Endothelial cell of umbilical vein (primary cell): ENCODE results near the gene TRIM7. TPM values are rescaled to one million over a fixed set of nuclear protein-coding genes. Genes with fewer than 3 reads are reported as not detected.

Experiments
- BruUV-seq: library from RNA; stranded (reverse); fragments of 400-500 nt; replicated peaks from 2 replicates; lab custom pipeline; 2021; lab: Mats Ljungman, UMichigan
- CTCF ChIA-PET: fragments of 300-600, 350-600 bp; sonication (Branson Sonifier 250); formaldehyde crosslinking; loops from one replicate; lab custom pipeline; 2021; ENCODE audit warnings: antibody characterized with exemption, inconsistent platforms; lab: Charles Lee
- POLR2A ChIA-PET: fragments of 300-600, 350-600 bp; sonication (Branson Sonifier 250); formaldehyde crosslinking; loops from one replicate; lab custom pipeline; 2021; ENCODE audit warnings: antibody characterized with exemption, inconsistent platforms; lab: Charles Lee
- DNase-seq: peaks from one replicate; pipeline ENCODE4 v3.0.0-alpha.2; 2011; ENCODE audit warnings: low read depth, low spot score
- FAIRE-seq: peaks from 2 replicates; lab custom pipeline; 2011; peaks lifted over from hg19 to GRCh38; lab: Jason Lieb, UNC
- H2AFZ ChIP-seq: 2 replicates; pipeline ENCODE4 v1.6.0; 2012; ENCODE audit warnings: low read depth, low read length, control low read depth, inconsistent platforms
- H3K27ac ChIP-seq: 2 replicates; pipeline ENCODE4 v1.5.1; 2011; ENCODE audit warnings: low read depth, mild to moderate bottlenecking, control low read depth, low read length, moderate library complexity; ENCODE audit not compliant: insufficient read depth
- H3K27me3 ChIP-seq, 2 experiments: 2 replicates each; pipeline versions ENCODE4 v1.6.0 to v1.6.1; 2011; ENCODE audit warnings: low read length in 2 of 2, mixed read lengths in 1 of 2; ENCODE audit not compliant: control insufficient read depth in 2 of 2, insufficient read depth in 2 of 2
- H3K36me3 ChIP-seq, 2 experiments: 2 replicates in 1 of 2; 3 replicates in 1 of 2; pipeline ENCODE4 v1.5.1; 2011; ENCODE audit warnings: low read length in 2 of 2, mild to moderate bottlenecking in 1 of 2, moderate library complexity in 1 of 2; ENCODE audit not compliant: control insufficient read depth in 2 of 2, insufficient read depth in 2 of 2; ENCODE audit errors: extremely low read depth in 1 of 2
- H3K4me1 ChIP-seq: 3 replicates; pipeline ENCODE4 v1.5.1; 2011; ENCODE audit warnings: mild to moderate bottlenecking, low read length; ENCODE audit not compliant: control insufficient read depth, insufficient read depth; ENCODE audit errors: extremely low read depth
- H3K4me2 ChIP-seq: 2 replicates; pipeline ENCODE4 v1.6.1; 2011; ENCODE audit warnings: low read length, control low read depth, mixed read lengths; ENCODE audit not compliant: insufficient read depth
- H3K4me3 ChIP-seq, 3 experiments: fragments of 200-600 bp in 1 of 3; sonication (generic), shearing (Covaris generic) in 1 of 3; replicated peaks in 1 of 3; 2 replicates each; pipeline ENCODE4 v1.5.1; 2011 to 2016; ENCODE audit warnings: control low read depth in 3 of 3, low read length in 3 of 3, mild to moderate bottlenecking in 2 of 3, inconsistent platforms in 1 of 3, low read depth in 1 of 3, moderate library complexity in 1 of 3; ENCODE audit not compliant: insufficient read depth in 1 of 3
- H3K79me2 ChIP-seq: 2 replicates; pipeline ENCODE4 v1.6.0; 2012; ENCODE audit warnings: low read length, inconsistent platforms; ENCODE audit not compliant: control insufficient read depth, insufficient read depth
- H3K9ac ChIP-seq: replicated peaks from 2 replicates; pipeline ENCODE3; 2011; ENCODE audit warnings: low read length, control low read depth; ENCODE audit not compliant: insufficient read depth; ENCODE audit errors: extremely low read depth
- H3K9me1 ChIP-seq: replicated peaks from 3 replicates; pipeline ENCODE4 v1.6.0; 2011; ENCODE audit warnings: mild to moderate bottlenecking, low read length; ENCODE audit not compliant: control insufficient read depth, insufficient read depth; ENCODE audit errors: extremely low read depth
- H3K9me3 ChIP-seq: replicated peaks from 2 replicates; pipeline ENCODE4 v1.5.1; 2012; ENCODE audit warnings: low read length, inconsistent platforms; ENCODE audit not compliant: control insufficient read depth, insufficient read depth
- H4K20me1 ChIP-seq: replicated peaks from 2 replicates; pipeline ENCODE3; 2011; ENCODE audit warnings: mild to moderate bottlenecking, low read length; ENCODE audit not compliant: control insufficient read depth, insufficient read depth; ENCODE audit errors: extremely low read depth
- CTCF ChIP-seq, 2 donors: IDR thresholded peaks; 1 replicate in 1 of 2; 2 replicates in 1 of 2; pipeline ENCODE4 v1.5.1; 2011; ENCODE audit warnings: low read length in 2 of 2, mild to moderate bottlenecking in 2 of 2, moderate library complexity in 2 of 2, control low read depth in 1 of 2, inconsistent platforms in 1 of 2, low read depth in 1 of 2; ENCODE audit not compliant: insufficient read depth in 1 of 2; ENCODE audit errors: extremely low read depth in 1 of 2
- MAX ChIP-seq: IDR thresholded peaks from 2 replicates; pipeline ENCODE4 v1.6.1; 2011; ENCODE audit not compliant: insufficient read depth, insufficient read length
- dilution Hi-C: fragments of 300-500 bp; cut with MboI; formaldehyde crosslinking; loops from one replicate; pipeline ENCODE4 v1.15.0; 2019; ENCODE audit warnings: low sequenced_read_pairs; ENCODE audit not compliant: extremely low pct_ligation_motif_present
- intact Hi-C: fragments of 100-400 bp; cut with micrococcal nuclease; formaldehyde crosslinking; loops from one replicate; pipeline ENCODE4 v1.10.0; 2022
- polyA plus RNA-seq, 4 experiments: library from polyadenylated mRNA; depleted of rRNA in 3 of 4; stranded (reverse) in 3 of 4; unstranded in 1 of 4; fragments of >200 nt; gene quantifications; 2 replicates each; pipeline versions ENCODE4 v1.2.1 to v1.2.3, GENCODE V29; 2011 to 2012; ENCODE audit warnings: missing spikeins in 1 of 4
- total RNA-seq: library from RNA; stranded (reverse); gene quantifications from 2 replicates; pipeline ENCODE4 v1.2.3, GENCODE V29; 2021

Gene TRIM7
- total and polyA plus RNA-seq, 2 donors (not counting 3 experiments of a cell fraction or from before 2014, with no cell fraction given) = 2.7 to 3.4 TPM

GRCh38 chr5:181220178-181220515 lies 15.2 kb upstream of the TRIM7 start:
- FAIRE-seq = no peak
- Histone ChIP-seq H3K27me3 (no peaks in the 10 kb centered on the region), H3K36me3 (no peaks in the 10 kb centered on the region), H4K20me1 (no peaks in the 10 kb centered on the region), H3K4me3 (no peak overlapping the region), H3K9me3 (no peaks in the 10 kb centered on the region), H3K27ac (no peak overlapping the region), H3K79me2 (peaks cover 5% of the 10 kb centered on the region), H3K4me2 (no peak overlapping the region), H3K9me1 (no peaks in the 10 kb centered on the region), H2AFZ (no peak overlapping the region), H3K4me1 (peaks cover 20% of the 10 kb centered on the region), H3K9ac (no peak overlapping the region)
- dilution Hi-C loops (no loop called here), intact Hi-C loops (no loop called here)
- TF ChIP-seq MAX = no peak
- ChIA-PET POLR2A (no interaction called here), CTCF (interaction anchor here (0.8 kb wide), 1 partner anchor 30 kb away, joined by 3 read pairs; no protein-coding TSS in a partner anchor)
- DNase-seq = no peak
- no TSS peak for BruUV-seq

GRCh38 chr5:181219262-181220177 lies 14.5 kb upstream of the TRIM7 start:
- intact Hi-C loops (no loop called here), dilution Hi-C loops (no loop called here)
- H3K9me3 ChIP-seq = no peaks in the 10 kb centered on the region
- no TSS peak for BruUV-seq
- H2AFZ ChIP-seq = no peak overlapping the region
- DNase-seq (no peak), FAIRE-seq (no peak)
- H3K27me3 ChIP-seq = no peaks in the 10 kb centered on the region
- H3K4me2 ChIP-seq = no peak overlapping the region
- H3K4me3 ChIP-seq = no peak overlapping the region
- TF ChIP-seq CTCF (IDR thresholded peaks at IDR 0.05; ENCODE audit: extremely low read depth in 1 of 2, insufficient read depth in 1 of 2, low read depth in 1 of 2, low read length in 2 of 2) = no peak
- POLR2A ChIA-PET = no interaction called here
- H3K36me3 ChIP-seq = no peaks in the 10 kb centered on the region
- CTCF ChIA-PET = interaction anchor here (0.8 kb wide), 1 partner anchor 30 kb away, joined by 3 read pairs; no protein-coding TSS in a partner anchor
- no peaks in the 10 kb centered on the region for H3K9me1 ChIP-seq
- H3K9ac ChIP-seq = no peak overlapping the region
- H3K27ac ChIP-seq = no peak overlapping the region
- peaks cover 20% of the 10 kb centered on the region for H3K4me1 ChIP-seq
- H4K20me1 ChIP-seq = no peaks in the 10 kb centered on the region
- H3K79me2 ChIP-seq = peaks cover 3% of the 10 kb centered on the region
